Stimulated activated naive CD8-positive, alpha-beta T cell treated with anti-CD3 and anti-CD28 coated beads, Interleukin-15, Interleukin-2, amounts not matched to agents 100 U/mL and 50 U/mL, for 24 hours (primary cell): ENCODE data around the gene EIF2A.
A peak's percentile ranks its signal among the peaks of the same experiment; 100 is the strongest.
"Not testable (repeated sequence)": the region's sequence is repeated elsewhere in the genome, so short reads cannot be mapped to it uniquely, and the experiment has no call there.

ENCODE experiments used
- ATAC-seq: fragments of 150-1000 bp; cut with Tn5 transposase; one replicate; pipeline ENCODE4 v1.10.0; 2021
- DNase-seq: peaks from one replicate; pipeline ENCODE4 v3.0.0; 2021

EIF2A gene

DNA sequence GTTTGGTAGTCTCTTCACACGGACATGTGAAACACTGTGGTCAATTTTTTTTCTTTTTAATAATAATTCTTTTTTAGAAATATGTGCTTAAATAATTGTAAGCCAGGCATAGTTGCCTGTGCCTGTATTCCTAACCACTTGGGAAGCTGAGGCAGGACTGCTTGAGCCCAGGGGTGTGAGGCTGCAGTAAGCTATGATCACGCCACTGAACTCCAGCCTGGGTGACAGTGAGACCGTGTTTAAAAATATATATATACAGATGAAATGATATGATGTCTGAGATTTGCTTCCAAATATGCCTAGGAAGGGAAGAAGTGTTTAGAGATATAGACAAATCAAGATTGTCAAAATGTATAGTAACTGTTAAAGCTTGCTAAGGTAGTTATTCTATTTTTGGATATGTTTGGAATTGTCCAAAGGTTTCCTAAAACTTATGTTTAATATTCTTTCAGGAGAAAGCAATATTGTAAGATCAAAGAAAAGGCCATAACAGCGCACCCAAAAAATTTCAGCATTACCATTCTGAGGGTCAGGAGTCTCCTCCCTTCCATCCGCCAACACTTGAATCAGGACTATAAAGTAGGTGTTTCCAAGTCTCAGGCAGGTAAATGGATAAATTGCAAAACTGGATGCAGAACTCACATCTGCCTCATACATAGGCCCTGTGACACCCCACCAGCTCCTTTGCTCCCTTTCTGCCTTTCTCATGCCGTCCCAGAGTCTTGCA is 56.0 kb downstream of the EIF2A start:
- ATAC-seq (peak; percentile 0), DNase-seq (no peak)

DNA sequence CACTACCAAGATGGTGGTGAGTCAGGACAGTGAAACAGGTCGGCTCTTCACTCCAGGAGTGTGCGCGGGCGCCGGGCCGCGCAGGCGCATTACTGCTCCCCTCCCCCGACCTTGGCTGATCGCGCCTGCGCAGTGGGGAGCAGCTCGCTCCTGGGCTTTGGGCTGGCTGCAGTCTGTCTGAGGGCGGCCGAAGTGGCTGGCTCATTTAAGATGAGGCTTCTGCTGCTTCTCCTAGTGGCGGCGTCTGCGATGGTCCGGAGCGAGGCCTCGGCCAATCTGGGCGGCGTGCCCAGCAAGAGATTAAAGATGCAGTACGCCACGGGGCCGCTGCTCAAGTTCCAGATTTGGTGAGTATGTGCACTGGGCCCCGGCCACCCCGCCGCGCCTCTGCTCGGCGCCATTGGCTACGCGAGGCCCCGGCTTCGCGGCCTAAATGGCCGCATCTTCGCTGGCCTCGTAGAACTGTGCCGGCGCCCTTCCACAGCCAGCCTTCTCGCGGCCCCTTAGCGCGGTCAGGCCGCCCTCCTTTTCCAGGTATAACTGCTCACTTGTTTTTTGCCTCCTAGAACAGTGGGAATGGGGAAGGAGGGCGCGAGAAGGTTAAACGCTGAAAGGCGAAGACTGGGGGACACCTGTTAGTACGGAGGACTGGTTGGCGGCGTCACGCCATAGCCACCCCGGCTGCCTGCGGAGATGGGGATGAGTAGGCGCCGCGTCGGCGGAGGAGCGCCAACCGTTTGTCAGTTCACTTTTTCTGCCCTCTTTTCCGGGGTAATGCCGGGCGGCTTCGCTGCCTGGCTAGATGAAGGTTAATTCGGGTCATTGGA is 56.8 kb downstream of the EIF2A start, which contains the start of gene SELENOT:
Gene SELENOT, plus strand, starts transcription at position 169 of the 827 bp plus-strand sequence. Its CDS starts 42 bp downstream, at position 211.
- peak; percentile 89 for ATAC-seq

DNA sequence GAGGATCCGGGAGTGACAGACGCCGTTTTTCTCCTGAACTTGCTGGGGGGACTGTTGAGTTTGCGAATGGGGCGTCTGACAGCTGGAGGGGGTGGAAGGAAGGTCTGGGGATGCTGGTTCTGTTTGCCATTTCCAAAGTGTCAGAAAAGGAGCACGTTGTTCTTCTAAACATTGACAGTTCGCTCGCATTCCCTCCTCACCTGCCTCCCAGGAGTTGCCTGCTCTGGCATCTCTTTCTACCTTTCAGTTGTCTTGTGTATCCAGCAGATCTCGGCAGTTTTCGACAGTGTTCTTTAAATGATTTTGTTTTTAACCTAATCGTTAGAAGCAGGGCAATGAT is 57.4 kb downstream of the EIF2A start:
- DNase-seq (no peak), ATAC-seq (peak; percentile 1)

More for the DNA sequence above, 56.8 kb downstream of the EIF2A start, which contains the start of gene SELENOT:
- DNase-seq: peak; percentile 95

DNA sequence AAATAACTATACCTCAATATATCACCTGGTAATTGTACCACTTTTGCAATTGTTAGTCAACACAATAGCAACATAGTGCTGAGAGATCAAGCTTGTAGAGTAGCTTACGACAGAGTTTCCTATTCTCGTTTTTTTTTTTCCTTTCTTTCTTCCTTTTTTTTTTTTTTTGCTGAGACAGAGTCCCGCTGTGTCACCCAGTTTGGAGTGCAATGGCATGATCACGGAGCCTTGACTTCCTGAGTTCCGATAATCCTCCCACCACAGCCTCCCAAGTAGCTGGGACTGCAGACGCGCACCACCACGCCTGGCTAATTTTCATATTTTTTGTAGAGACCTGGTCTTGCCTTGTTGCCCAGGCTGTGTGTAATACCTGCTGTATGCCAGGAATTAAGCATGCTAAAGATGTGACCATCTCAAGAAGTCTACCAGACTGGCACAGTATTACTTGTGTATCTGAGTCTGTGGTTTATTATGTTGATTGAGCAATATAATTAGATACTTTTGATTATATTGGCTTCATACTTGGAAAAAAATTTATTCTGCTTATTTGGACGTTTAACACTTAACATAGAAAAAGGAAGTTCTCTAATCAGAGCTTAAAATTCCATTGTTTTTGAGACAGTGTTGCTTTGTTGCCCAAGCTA is 59.5 kb downstream of the EIF2A start:
- no peak for DNase-seq

DNA sequence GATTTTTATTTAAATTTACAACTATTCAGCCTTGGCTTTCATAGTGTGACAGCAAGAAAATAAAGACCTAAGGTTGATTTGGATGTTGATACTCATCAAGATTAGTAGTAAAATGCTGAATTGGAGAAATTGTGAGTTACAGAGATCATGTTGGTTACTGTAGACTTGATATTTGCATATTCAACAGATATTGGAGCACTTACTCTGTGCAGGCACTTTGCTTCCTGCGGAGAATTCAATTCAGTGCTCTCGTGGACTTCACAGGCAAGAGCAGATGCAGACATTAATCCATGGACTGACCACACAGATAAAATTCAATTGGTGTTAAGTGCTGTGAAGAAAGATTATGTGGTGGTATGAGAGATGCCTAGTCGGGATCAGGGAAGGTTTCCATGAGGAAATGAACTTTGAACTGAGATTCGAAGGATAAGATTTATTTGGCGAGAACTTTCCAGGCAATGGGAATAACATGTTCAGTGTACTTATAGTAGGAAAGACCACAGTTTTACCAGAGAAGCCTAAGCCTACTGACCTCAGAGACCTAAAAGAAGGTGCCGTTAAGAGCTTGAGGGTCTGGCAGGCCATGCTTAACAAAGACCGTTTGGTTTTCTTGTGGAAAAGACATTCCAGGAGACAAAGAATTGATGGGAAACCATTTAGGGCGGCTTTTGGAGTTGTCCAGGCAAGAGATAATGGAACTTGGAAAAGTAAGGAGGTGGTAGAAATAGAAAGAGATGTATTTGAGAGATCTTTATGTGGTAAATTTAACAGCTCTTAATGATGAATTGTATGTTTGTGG is 60.9 kb downstream of the EIF2A start:
- DNase-seq: no peak
- no peak for ATAC-seq

More for the DNA sequence above, 59.5 kb downstream of the EIF2A start:
- no peak for ATAC-seq

DNA sequence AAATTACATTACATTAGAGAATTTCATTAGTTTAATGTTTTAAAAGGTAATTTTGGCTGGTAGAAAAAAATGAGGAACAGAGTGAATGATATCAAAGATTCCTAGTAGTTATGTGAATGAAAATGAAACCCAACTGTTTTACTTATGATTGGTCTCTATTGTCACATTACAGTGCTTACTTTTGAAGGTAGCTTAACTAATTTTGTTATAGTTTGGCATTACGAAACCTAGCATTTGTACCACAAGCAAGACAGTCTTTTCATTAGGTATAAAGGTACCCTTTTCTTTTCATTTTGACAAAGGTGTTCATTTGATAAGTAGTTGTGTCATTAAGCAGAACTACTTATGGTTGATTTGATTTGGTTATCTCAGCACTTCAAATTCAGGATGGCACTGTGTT is 63.4 kb downstream of the EIF2A start:
- no peak for ATAC-seq
- no peak for DNase-seq

DNA sequence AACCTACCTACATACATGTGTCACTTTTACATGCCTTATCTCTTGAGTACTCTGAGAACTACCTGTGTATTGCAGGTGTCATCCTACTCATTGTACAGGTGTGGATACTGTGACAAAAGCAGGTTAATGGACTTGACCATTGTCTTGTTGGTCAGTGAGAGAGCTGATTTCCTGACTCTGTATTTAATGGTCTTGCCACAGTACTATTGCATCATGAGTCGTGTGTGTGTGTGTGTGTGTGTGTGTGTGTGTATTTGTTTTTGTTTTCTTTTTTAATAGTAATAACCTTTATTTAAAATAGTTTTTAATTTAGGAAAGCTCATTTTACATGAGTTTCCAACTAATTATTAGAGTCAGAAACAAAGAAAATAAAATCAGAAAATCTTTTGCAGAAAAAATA is 64.2 kb downstream of the EIF2A start:
- no peak for ATAC-seq
- DNase-seq: no peak

DNA sequence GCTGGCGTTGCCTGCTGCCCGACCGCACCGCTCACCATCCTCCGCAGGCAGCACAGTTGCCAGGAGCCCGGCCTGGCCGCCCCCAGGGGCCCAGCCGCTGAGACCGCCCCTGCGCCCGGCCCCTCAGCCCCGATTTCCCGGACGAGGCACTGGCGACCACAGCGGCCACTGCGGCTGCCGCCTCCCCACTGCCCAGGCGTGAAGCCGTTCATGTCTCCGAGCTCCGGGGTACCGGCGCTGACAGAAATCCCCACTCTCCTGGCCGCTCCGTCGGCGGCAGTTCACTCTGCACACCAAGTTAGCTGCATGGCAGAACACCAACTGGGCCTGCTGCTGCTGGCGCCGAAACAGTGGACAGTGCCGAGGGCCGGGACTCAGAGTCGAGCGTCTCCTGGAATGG is 65.1 kb downstream of the EIF2A start:
- no peak for ATAC-seq

DNA sequence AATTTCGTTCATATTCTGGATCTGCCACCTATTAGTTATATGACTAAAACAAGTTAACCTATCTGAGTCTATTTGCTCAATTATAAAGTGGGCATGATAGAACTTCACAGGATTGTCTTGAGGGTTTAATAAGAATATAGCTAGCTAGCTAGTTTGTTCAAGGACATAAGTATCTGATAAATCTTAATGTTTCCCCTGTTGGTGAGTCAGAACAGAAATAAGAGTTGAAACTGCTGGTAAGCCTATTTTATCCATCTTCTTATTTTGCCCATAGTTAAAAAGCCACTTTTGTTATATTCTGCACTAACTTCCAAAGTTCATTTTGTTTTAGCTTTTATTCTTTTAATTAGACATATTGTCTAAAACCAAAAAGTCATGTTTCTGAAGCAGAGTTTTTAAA is 65.9 kb downstream of the EIF2A start:
- ATAC-seq: no peak
- no peak for DNase-seq

More for the DNA sequence above, 65.1 kb downstream of the EIF2A start:
- DNase-seq: no peak

DNA sequence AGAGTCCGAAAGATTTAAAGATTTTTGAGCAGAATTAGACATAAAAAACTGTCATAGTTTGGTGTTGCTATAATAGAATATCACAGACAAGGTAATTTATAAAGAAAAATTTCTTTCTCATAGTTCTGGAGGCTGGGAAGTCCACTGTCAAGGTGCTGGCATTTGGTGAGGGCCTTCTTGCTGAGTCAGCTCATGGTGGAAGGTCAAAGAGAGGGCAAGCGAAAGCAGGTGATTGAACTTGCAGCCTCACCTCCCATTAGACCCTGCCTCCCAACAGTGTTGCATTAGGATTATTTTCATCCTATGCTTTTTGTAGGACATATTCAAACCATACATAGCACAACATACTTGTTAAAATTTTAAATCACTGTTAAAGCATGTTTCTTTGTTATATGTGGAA is 66.4 kb downstream of the EIF2A start:
- no peak for DNase-seq
- ATAC-seq: no peak

DNA sequence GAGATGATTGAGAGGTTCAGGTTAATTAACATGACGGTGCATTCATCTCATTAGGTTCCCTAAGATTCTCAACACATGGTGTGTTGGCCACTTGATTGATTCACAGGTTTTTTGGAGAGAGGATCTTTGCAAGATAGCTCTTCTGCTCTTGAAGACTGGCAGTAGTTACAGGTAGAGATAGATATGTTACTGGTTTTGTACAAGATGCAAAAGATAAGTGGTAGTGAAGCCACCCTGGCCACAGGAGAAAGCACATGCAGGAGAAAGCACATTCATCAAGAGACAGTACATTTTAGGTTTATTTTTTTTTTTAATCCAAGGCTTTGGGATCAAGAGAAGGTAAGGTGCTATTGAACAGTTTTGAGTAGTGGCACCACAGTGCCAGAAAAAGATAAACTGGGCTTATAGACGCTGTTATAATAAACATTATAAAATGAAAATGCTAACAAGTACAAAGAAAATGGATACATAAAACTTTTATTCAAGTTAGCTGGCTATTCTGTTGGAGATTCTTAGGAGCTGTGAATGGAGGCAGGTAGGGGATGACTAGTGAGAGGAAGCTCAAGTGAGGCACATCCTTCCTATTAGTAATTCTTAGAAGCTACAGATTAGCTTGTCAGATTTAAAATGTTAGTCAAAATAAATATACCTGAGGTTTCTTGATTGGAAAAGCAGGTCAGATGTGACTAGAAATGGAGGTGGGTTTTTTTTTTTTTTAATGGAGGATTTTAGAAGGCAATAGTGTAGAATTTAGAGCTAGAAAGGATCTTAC is 67.3 kb downstream of the EIF2A start:
- DNase-seq (no peak), ATAC-seq (no peak)

DNA sequence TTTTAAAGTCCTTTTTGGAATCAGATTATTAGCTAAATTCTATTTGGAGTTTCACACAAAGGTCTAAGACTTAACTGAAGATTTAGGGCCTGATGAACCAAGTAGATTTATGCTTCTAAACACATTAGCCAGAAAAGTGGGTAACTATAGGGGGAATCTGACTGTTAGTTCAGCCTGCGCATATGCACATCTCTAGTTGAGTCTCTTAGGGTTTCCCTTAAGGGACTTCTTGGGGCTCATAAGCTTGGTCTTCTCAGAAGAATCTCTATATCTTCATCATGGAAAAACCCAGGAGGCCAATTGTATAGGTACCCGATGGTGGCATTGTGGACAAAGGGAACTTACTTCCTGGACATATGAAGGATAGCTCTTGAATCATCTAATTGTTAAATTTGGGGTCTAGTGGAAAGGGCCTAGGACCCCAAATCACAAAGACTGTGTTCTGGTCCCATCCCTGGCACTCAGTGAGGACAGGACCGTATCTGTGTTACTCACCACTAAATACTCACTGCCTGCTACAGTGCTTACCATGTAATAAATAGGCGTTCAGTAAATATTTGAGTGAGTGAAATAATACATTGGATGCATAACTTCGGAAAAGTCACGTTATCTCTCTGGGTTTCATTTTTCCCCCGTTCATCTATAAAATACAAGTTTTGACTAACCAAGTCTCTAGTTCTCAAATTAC is 73.6 kb downstream of the EIF2A start:
- no peak for ATAC-seq

DNA sequence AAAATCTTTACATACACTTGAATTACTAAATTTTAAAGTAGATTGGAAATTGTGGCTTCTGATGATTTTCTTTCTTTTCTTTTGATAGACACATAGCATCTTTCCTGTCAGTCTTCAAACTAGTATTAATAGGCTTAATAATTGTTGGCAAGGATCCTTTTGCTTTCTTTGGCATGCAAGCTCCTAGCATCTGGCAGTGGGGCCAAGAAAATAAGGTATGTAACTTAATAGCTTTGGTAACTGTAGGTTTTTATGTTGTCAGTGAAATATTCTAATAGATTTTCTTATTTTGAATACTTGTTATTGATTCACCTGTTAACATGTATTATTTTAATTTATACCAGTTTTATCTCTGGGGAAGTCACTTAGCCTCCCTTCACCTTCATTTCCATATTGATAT is 76.4 kb downstream of the EIF2A start:
- not testable (repeated sequence) for ATAC-seq, DNase-seq

More for the DNA sequence above, 73.6 kb downstream of the EIF2A start:
- DNase-seq: no peak

DNA sequence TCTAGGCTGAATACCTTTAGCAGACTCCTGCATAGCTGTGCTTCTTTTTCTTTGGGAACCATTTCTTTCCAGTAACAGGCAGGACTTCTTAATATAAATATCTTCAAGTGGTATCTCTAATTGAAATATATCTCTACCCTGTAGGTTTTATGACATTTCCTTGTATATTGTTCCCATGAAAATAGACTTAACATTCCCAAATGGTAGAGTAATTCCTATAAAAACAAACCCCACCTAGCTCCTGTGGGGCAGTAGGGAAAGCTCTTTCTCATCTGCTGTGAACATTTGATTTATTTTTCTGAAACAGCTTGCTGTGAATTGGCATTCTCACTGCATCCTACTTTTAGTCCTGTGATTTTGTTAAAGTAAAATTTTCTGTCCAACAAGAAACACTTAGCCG is 77.4 kb downstream of the EIF2A start:
- DNase-seq (no peak), ATAC-seq (no peak)

DNA sequence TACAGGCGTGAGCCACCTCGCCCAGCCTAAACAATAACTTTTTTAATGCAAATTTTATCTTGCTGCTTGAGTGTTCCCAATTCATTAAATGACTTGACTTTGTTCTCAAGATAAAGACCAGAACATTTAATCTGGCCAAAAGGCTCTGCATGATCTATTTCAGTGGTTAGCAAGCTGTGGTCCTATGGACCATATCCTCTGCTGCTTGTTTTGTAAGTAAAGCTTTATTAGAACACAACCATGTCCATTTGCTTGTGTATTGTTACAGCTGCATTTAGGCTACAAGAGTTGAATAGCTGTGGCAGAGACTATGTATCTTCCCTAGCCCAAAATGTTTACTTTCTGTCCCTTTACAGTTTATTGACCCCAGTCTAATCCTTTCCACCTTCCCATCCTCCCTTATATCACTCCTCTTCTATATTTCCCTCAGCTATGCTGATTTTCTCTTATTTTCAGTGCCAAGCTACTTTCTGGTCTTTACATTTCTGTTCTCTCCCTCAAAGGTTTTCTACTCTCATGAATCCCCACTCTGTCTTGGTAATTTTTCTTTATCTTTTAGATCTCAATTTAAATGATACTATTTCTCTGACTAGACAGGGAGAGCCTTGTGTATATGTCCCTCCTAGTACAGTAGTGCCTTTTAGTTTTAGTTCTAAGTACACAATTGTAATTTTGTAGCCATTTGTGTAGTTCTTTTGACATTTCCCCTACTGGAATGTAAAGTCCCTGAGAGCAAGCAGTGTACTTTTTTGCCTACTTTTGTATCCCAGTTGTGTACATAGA is 79.8 kb downstream of the EIF2A start:
- no peak for DNase-seq
- ATAC-seq: no peak

DNA sequence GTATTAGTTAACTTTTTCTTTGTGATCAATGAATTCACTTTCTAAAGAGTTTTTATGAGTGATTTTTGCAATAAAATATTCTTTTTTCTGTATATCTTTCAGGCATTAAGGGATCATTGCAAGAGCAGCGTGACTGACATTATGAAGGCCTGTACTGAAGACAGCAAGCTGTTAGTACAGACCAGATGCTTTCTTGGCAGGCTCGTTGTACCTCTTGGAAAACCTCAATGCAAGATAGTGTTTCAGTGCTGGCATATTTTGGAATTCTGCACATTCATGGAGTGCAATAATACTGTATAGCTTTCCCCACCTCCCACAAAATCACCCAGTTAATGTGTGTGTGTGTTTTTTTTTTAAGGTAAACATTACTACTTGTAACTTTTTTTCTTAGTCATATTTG is 81.0 kb downstream of the EIF2A start:
- ATAC-seq (no peak), DNase-seq (no peak)

DNA sequence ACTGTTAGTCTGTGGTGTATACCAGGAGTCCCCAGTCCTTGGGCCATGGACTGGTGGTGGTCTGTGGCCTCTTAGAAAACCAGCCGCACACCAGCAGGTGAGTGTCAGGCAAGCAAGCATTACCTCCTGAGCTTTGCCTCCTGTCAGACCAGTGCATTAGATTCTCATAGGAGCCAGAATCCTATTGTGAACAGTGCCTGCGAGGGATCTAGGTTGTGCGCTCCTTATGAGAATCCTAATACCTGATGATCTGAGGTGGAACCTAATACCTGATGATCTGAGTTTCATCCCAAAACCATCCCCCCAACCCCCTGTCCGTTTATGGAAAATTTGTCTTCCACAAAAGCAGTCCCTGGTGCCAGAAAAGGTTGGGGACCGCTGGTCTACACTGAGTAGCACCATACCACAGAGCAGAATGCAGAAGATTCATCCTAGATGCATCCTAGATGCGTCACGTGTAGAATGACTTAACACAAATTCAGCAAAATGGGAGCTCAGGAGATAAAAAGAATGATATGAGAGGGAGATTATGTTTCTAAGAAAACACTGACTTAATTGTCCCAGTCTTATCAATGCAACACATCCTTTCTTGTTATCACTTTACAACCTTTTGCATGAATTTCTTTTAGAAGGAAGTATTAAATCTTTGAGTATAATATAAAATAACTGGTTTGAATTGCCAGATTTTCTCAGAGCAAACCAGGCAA is 85.1 kb downstream of the EIF2A start:
- ATAC-seq (no peak), DNase-seq (no peak)

DNA sequence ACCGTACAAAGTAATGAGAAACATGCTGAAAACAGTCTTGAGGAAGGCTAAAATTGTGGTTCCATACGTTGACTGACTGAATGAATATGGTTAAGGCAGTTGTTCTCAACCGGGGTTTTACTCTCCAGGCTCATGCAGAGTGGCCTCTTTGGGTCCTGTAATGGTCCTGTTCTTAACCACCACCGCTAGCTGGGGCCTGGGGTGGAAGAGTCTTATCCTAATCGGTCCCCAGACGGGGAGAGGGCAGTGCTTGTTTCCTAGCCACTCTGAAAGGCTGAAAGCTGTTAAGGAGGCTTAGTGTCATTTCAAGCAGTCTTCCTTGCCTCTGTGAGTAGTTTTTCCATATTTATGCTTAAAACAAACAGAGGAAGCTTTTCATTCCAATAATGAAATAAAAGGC is 88.5 kb downstream of the EIF2A start:
- DNase-seq (no peak), ATAC-seq (no peak)

DNA sequence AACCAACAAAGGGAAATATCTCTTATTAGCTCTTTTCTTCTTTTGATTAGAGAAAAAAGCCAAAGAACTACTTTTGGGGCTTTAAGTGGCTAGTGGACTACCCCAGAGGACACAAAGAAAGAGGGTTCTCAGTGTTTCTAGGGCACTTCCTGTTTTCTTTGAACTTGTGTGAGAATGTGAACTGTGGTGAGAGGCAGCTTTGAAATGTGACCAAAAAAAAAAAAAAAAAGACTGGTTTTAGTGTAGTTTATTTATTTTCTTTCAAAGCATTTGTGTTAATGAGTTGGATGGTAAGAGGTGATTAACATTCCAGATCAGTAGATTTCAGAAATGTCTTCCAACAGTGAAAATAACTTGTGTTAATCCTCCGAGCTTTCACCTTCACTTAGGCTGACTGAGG is 88.9 kb downstream of the EIF2A start:
- DNase-seq (no peak), ATAC-seq (no peak)
